GM04504 (cell line): ENCODE data around the gene THY1.
A peak's percentile ranks its signal among the peaks of the same experiment; 100 is the strongest.
"Not testable (repeated sequence)": the region's sequence is repeated elsewhere in the genome, so short reads cannot be mapped to it uniquely, and the experiment has no call there.

Source experiments
- DNase-seq: peaks from one replicate; pipeline ENCODE4 v3.0.0-alpha.2; 2012; ENCODE audit warnings: low read depth

THY1 gene

GRCh38 chr11:119417726-119418540 lies 5.0 kb downstream of the THY1 start:
- peak; percentile 85 for DNase-seq

DNA sequence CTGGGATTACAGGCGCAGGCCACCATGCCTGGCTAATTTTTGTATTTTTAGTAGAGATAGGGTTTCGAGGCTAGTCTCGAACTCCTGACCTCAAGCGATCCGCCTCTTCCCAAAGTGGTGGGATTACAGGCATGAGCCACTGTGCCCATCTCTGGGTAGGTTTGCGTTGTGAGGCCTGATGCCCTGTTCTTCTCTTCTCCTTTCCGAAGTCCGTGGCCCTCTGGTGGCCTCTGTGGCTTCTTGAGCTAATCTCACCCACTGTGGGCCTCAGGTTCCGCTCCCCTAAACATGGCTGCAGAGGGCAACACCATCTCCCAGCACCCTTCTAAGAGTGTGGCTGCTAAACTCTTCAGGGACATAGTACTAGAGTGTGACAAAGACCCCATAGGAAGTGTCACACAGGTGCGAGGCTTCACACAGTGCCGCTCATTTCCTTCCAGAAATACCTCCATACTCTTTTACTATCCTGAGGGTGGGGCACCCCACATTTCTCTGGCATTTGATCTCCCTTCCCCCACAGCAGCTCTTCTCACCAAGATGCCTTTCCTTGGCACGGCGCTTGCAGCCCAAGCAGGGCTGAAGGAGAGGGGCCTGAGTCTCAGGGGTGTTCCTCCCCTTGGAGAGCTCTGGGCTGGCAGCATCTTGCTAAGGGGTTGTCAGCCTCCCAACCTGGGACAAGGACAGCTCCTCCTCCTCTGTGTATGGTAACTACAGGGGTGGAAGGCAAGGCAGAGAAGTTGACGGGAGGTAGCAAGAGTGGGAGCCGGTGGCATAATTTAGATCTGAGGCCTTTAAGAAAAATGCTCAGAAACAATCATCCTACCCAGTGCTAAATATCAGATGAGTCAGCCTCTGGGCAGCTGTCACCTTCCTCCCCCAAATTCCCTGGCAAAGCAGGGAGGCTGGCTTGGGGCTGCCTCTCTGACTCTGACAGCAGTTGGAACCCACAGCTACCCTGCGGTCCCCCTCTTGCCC lies 6.1 kb downstream of the THY1 start:
- no peak for DNase-seq

GRCh38 chr11:119415966-119416365 lies 7.0 kb downstream of the THY1 start:
- no peak for DNase-seq

DNA sequence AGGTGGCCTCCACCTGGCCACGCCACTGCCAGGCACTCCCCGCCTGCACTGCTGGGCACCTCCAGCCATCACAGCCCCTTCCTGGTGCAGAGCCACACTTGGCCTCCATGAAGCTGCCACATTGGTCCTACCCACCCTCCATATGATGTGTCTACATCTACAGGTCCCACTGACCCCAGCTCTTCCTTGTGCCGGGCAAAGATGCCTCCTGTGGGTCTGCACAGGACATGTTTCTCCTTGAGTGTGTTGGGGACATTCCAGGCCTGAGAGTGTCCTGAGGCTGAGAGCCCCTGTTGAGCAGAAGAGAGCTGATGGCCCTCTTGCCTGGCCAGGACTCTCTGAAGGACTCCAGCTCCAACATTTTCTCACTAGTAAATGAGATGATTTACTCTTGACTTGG lies 7.5 kb downstream of the THY1 start:
- no peak for DNase-seq

GRCh38 chr11:119414734-119415133 lies 8.2 kb downstream of the THY1 start:
- no peak for DNase-seq

GRCh38 chr11:119414321-119414720 lies 8.7 kb downstream of the THY1 start:
- DNase-seq: no peak

GRCh38 chr11:119412072-119412471 lies 10.9 kb downstream of the THY1 start:
- no peak for DNase-seq

- DNase-seq: no peak
These were observed 12.5 kb downstream of the THY1 start for GRCh38 chr11:119410501-119410900.

- DNase-seq: no peak
These were observed 13.2 kb downstream of the THY1 start for GRCh38 chr11:119409731-119410130.

GRCh38 chr11:119406005-119406404 lies 17.0 kb downstream of the THY1 start:
- DNase-seq: no peak

DNA sequence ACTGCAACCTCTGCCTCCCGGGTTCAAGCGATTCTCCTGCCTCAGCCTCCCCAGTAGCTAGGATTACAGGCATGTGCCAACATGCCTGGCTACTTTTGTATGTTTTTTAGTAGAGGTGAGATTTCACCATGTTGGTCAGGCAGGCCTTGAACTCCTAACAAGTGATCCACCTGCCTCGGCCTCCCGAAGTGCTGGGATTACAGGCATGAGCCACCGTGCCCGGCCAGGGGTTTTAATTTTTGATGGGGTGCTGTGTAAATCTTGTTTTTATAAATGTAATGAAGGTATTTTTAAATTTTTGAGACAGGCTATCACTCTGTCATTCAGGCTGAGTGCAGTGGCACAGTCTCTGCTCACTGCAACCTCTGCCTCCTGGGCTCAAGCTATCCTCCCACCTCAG lies 17.5 kb downstream of the THY1 start:
- DNase-seq: not testable (repeated sequence)

GRCh38 chr11:119404872-119405271 lies 18.1 kb downstream of the THY1 start:
- DNase-seq: no peak

DNA sequence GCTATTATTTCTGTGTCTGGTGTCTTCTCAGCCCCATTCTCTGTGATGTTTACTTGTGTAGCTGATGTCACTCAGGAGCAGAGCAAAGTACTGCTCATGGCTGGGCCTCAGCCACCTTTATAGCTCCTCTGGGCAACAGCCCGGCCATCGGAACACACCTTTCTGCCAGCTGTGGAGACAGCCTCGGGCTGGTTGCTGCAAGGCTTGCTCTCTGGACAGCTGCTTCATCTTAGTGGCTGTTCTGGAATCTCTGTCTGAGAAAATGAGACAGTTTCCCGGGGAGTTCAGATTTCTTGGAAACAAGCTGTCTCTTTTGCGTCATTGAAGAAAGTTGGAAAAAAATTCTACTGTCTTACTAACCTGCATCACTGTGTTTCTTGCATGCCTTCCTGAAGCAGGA lies 20.0 kb downstream of the THY1 start:
- peak; percentile 68 for DNase-seq

DNA sequence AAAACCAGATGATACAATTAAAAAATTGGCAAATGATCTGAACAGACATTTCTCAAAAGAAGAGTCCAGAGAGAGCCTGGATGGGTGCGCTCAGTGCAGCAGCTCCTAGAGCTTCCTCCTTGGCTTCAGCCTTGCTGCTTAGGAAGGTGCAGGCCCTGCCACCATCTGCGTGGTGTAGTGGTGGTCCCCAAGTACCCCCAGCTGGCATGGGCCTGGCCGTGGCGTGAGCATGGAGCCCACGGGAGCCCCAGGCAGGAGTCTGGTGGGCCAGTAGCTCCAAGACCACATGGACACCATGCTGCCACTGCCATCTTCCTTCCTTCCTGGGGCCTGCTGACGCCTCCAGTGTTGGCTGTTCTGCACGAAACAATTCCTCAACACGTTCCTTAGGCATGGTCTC lies 20.5 kb downstream of the THY1 start:
- DNase-seq: no peak

GRCh38 chr11:119400860-119401259 lies 22.1 kb downstream of the THY1 start:
- DNase-seq: no peak

- DNase-seq: no peak
These were observed 25.2 kb downstream of the THY1 start for GRCh38 chr11:119397740-119398139.

- DNase-seq: no peak
These were observed 26.1 kb downstream of the THY1 start for GRCh38 chr11:119396835-119397234.

- DNase-seq: no peak
These were observed 31.7 kb downstream of the THY1 start for GRCh38 chr11:119391275-119391674.

GRCh38 chr11:119389611-119390254 lies 33.2 kb downstream of the THY1 start:
- DNase-seq: no peak

DNA sequence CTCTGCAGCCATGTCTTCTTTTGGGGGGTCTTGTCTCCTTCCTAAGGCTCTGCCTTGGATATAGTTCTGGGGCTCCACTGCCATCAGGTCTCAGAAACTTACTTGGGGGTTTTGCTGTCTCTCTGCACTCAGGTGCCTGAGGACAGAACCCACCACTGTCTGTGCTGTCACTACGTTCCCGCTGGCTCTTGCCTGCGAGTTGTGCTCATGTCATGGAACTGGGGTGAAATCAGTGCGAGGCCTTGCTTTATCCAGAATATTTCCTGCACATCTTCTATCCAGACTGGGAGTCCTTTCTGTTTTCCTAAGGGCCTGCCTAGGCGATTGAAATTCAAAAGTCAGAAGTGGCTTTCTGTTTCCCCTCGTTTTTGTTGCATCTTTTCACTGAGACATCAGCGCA lies 34.9 kb downstream of the THY1 start:
- DNase-seq: no peak

DNA sequence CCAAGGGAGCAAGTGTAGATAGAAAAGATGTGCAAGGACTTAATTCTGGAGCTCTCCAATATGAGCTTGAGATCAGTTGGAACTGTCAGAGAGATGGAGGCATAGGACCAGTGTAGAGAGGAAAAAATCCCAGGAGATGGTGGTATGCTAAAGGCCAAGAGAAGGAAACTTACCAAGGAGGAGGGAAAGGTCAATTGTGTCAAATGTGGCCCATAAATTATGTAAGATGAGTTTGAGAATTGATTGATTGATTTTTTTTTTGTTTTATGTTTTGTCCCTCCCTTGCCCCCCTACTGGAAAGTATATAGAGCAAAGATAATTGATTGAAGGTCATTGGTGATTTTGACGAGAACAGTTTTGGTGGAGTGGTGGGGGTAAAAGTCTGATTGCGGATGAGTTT lies 38.6 kb downstream of the THY1 start:
- DNase-seq: no peak

DNA sequence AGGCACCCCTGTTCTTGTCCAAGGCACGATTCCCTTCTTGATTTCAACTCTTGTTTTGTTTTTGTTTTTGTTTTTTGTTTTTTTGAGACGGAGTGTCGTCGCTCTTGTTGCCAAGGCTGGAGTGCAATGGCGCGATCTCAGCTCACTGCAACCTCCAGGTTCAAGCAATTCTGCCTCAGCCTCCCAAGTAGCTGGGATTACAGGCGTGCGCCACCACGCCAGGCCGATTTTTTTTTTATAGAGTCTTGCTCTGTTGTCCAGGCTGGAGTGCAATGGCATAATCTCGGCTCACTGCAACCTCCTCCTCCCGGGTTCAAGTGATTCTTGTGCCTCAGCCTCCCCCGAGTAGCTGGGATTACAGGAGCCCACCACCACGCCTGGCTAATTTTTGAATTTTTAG lies 40.5 kb downstream of the THY1 start:
- DNase-seq: not testable (repeated sequence)

GRCh38 chr11:119382101-119382500 lies 40.9 kb downstream of the THY1 start:
- DNase-seq: no peak
